ENCODE measurements around the gene GMNC.

Gene GMNC

GRCh38 chr3:190862209-190863118 is at the start of gene GMNC:
Gene GMNC, minus strand, starts transcription at chr3:190862694. Its CDS starts 79 bp downstream, at chr3:190862615.
- H3K4me3 Mint-ChIP-seq: peak within 1 kb of the TSS; percentile 83 to 91 (median 88)
- peaks cover 48% of the 10 kb centered on the region for H3K27me3 Mint-ChIP-seq (ENCODE audit: low read depth)
- H3K9me3 Mint-ChIP-seq: no peaks in the 10 kb centered on the region
- H3K4me1 Mint-ChIP-seq: peaks cover 5% of the 10 kb centered on the region
- TF ChIP-seq CTCF (IDR thresholded peaks at IDR 0.05; ENCODE audit: unreplicated experiment in 3 of 3): no peak
- peak within 1 kb of the TSS in 2 of 3 experiments; percentile 48 to 49 for H3K27ac Mint-ChIP-seq
- H3K36me3 Mint-ChIP-seq (ENCODE audit: low read depth): no peaks in the 10 kb centered on the region

GRCh38 chr3:190911382-190911781 is 48.9 kb upstream of the GMNC start:
- H3K9me3 Mint-ChIP-seq: peaks cover 6% of the 10 kb centered on the region
- no peaks in the 10 kb centered on the region for H3K27me3 Mint-ChIP-seq (ENCODE audit: low read depth)
- no peak overlapping the region for H3K27ac Mint-ChIP-seq
- H3K4me3 Mint-ChIP-seq: no peak overlapping the region
- peaks cover 5% of the 10 kb centered on the region for H3K4me1 Mint-ChIP-seq
- TF ChIP-seq CTCF (IDR thresholded peaks at IDR 0.05; ENCODE audit: unreplicated experiment in 3 of 3): no peak
- H3K36me3 Mint-ChIP-seq (ENCODE audit: low read depth): no peaks in the 10 kb centered on the region

- Mint-ChIP-seq H3K36me3 (ENCODE audit: low read depth) (no peaks in the 10 kb centered on the region), H3K27ac (no peak overlapping the region), H3K9me3 (peaks cover 11% of the 10 kb centered on the region), H3K4me1 (peaks cover 5% of the 10 kb centered on the region), H3K4me3 (no peak overlapping the region), H3K27me3 (ENCODE audit: low read depth) (no peaks in the 10 kb centered on the region)
- TF ChIP-seq CTCF (IDR thresholded peaks at IDR 0.05; ENCODE audit: unreplicated experiment in 3 of 3): no peak
These were observed 47.4 kb upstream of the GMNC start for GRCh38 chr3:190909908-190910307.

GRCh38 chr3:190903156-190903555 is 40.7 kb upstream of the GMNC start:
- TF ChIP-seq CTCF (IDR thresholded peaks at IDR 0.05; ENCODE audit: unreplicated experiment in 3 of 3): no peak
- Mint-ChIP-seq H3K27ac (no peak overlapping the region), H3K27me3 (ENCODE audit: low read depth) (no peaks in the 10 kb centered on the region), H3K4me1 (no peaks in the 10 kb centered on the region), H3K9me3 (peaks cover 35% of the 10 kb centered on the region), H3K36me3 (ENCODE audit: low read depth) (no peaks in the 10 kb centered on the region), H3K4me3 (no peak overlapping the region)

GRCh38 chr3:190902292-190902691 is 39.8 kb upstream of the GMNC start:
- TF ChIP-seq CTCF (IDR thresholded peaks at IDR 0.05; ENCODE audit: unreplicated experiment in 3 of 3): no peak
- Mint-ChIP-seq H3K27me3 (ENCODE audit: low read depth) (no peaks in the 10 kb centered on the region), H3K4me3 (no peak overlapping the region), H3K27ac (no peak overlapping the region), H3K36me3 (ENCODE audit: low read depth) (no peaks in the 10 kb centered on the region), H3K9me3 (peaks cover 42% of the 10 kb centered on the region), H3K4me1 (no peaks in the 10 kb centered on the region)
